ENCODE results near the gene SLC25A38.
"Not testable (repeated sequence)": the region's sequence is repeated elsewhere in the genome, so short reads cannot be mapped to it uniquely, and the experiment has no call there.

SLC25A38 gene

DNA sequence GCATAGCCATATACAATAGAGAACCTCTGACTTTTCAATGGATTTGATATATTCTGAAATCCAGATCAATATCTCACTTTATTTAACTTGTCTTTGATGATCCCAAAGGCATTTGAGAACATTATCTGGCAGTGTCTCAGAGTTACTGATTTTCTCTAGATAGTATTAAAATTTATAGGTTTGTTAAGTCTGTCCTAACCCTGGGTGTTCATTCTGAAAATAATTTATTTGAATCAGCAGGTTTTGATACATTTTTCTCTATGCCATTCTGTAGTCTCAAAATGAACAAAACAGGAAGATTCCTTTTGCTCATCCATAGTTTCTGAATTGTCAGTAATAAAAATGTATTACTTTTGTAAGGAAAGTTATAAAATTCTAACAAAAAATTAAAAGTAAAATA is 39.4 kb upstream of the SLC25A38 start:
- TF ChIP-seq, protein P1, sequence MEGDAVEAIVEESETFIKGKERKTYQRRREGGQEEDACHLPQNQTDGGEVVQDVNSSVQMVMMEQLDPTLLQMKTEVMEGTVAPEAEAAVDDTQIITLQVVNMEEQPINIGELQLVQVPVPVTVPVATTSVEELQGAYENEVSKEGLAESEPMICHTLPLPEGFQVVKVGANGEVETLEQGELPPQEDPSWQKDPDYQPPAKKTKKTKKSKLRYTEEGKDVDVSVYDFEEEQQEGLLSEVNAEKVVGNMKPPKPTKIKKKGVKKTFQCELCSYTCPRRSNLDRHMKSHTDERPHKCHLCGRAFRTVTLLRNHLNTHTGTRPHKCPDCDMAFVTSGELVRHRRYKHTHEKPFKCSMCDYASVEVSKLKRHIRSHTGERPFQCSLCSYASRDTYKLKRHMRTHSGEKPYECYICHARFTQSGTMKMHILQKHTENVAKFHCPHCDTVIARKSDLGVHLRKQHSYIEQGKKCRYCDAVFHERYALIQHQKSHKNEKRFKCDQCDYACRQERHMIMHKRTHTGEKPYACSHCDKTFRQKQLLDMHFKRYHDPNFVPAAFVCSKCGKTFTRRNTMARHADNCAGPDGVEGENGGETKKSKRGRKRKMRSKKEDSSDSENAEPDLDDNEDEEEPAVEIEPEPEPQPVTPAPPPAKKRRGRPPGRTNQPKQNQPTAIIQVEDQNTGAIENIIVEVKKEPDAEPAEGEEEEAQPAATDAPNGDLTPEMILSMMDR (IDR thresholded peaks at IDR 0.05; ENCODE audit: insufficient read depth, low read length, missing control alignments), result no peak
- H3K4me3 ChIP-seq (ENCODE audit: low read depth, low read length), result no peak overlapping the region
- ChIA-PET CTCF (no interaction called here), POLR2A (no interaction called here)
- no peak for DNase-seq (ENCODE audit: low read depth, low spot score)

DNA sequence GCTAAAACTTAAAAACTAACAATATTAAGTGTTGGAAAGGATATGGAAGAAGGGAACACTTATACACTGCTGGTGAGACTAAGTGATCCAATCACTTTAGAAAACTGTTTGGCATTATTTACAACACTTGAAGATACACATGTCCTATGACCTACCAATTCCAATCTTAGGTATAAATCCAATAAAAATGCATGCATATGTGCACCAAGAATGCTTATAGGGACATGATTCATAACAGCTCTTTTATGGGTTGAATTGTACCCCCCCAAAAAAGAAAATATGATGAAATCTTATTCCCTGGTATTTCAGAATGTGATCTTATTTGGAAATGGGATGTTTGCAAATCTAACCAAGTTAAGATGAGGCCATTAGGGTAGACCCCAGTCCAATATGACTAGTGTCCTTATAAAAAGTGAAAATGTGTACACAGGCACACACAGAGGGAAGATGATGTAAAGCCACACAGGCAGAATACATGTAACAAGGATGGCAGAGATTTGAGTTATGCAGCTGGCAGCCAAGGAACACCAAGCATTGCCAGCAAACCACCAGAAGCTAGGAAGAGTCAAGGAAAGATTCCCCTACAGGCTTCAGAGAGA is 38.3 kb upstream of the SLC25A38 start:
- TF ChIP-seq, protein P1 (IDR thresholded peaks at IDR 0.05; ENCODE audit: insufficient read depth, low read length, missing control alignments), result no peak
- no peak overlapping the region for H3K4me3 ChIP-seq (ENCODE audit: low read depth, low read length)
- ChIA-PET POLR2A (no interaction called here), CTCF (interaction anchor here (1.3 kb wide), 1 partner anchor 219 kb away, joined by 3 read pairs; no protein-coding TSS in a partner anchor)
- DNase-seq (ENCODE audit: low read depth, low spot score), result no peak

DNA sequence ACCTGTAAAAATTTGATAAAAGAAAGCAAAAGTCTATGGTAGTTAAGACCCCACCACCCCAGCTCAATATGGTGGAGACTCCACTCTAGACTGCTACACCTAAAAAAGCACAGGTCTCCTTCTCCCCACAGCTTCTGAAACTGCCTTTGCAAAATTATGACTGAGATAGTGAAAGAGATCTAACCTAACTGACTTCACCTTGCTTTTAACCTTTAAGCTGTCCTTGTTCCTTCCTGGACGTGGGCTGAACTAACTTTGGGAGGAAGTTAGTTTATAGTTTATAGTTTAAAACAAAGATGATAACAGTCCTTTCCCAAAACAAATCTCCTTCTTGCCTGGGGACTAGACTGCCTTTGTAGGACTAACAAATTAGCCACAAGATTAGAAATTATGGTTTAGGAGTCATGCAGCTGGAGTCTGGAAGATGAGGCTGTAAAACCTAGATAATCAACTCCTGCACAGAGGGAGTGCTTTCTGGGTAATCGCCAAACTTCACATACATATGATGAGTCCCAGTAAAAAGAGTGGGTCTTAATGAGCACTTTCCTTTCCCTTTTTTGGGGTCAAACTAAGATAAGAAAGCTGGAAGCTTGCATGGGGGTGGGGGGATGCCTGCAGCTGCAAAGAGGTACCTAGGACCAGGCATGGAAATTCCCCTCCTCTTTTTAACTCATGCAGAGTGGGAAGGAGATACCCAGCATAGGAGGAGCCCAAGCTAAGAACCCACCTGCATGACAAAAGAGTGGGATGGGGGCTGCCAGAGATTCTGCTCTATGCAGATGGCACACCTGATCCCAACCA is 36.2 kb upstream of the SLC25A38 start:
- TF ChIP-seq, protein P1 (IDR thresholded peaks at IDR 0.05; ENCODE audit: insufficient read depth, low read length, missing control alignments), result no peak
- no peak overlapping the region for H3K4me3 ChIP-seq (ENCODE audit: low read depth, low read length)
- ChIA-PET POLR2A (no interaction called here), CTCF (interaction anchor here (0.8 to 1.3 kb wide), 2 partner anchors 55 to 59 kb away, joined by 3 read pairs; no protein-coding TSS in a partner anchor)
- no peak for DNase-seq (ENCODE audit: low read depth, low spot score)

DNA sequence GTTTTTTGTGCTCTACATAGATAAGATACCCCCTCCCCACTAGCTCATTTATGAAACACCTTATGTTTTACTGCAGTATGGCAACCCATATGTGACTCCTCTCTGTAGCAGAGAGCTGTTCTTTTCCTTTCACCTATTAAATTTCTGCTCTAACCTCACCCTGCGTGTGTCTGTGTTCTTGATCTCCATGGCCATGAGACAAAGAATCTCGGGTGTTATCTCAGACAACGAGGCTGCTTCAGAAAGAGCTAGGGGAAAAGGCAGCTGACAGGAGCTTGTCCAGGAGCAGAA is 35.6 kb upstream of the SLC25A38 start:
- ChIA-PET POLR2A (no interaction called here), CTCF (no interaction called here)
- H3K4me3 ChIP-seq (ENCODE audit: low read depth, low read length), result no peak overlapping the region
- TF ChIP-seq, protein P1 (IDR thresholded peaks at IDR 0.05; ENCODE audit: insufficient read depth, low read length, missing control alignments), result no peak
- DNase-seq (ENCODE audit: low read depth, low spot score), result no peak

DNA sequence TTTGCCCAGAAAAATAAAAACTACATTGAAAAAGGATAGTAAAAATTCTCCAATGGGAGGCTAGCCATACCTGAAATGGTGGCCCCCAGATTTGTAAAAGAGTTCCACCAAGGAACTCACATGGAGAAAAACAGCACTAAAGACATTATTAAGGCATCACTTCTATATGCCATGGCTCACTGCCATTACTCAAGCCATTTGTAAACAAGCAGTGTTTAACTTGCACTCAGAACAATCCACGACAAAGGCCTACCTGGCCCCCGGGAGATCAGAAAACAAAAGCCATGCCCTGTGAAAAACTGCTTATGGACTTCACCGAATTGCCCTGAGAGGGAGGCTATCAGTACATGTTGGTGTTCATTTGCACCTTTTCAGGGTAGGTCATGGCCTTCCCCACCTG is 34.1 kb upstream of the SLC25A38 start:
- H3K4me3 ChIP-seq (ENCODE audit: low read depth, low read length), result no peak overlapping the region
- DNase-seq (ENCODE audit: low read depth, low spot score), result no peak
- ChIA-PET CTCF (no interaction called here), POLR2A (no interaction called here)
- TF ChIP-seq, protein P1 (IDR thresholded peaks at IDR 0.05; ENCODE audit: insufficient read depth, low read length, missing control alignments), result no peak

DNA sequence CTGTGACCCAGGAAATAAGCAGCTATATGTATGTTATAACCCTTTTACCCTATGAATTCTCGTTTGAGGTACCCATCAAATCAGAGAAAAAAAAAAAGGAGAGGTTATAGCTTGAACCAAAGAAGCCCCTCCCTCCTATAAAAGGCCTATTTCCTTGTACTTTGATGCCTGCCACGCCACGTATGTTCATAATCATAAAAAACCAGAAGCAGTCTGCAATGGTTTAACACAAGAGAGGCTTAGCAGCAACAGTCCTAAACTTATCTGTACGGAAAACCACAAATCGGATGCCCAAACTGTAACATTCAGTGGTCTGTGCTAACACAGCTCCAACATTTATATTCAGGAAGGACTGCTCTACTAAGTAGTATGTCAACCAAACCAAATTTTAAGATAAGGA is 32.5 kb upstream of the SLC25A38 start:
- CTCF ChIA-PET, result no interaction called here
- TF ChIP-seq, protein P1 (IDR thresholded peaks at IDR 0.05; ENCODE audit: insufficient read depth, low read length, missing control alignments), result no peak
- H3K4me3 ChIP-seq (ENCODE audit: low read depth, low read length), result no peak overlapping the region
- DNase-seq (ENCODE audit: low read depth, low spot score), result no peak
- POLR2A ChIA-PET, result no interaction called here

DNA sequence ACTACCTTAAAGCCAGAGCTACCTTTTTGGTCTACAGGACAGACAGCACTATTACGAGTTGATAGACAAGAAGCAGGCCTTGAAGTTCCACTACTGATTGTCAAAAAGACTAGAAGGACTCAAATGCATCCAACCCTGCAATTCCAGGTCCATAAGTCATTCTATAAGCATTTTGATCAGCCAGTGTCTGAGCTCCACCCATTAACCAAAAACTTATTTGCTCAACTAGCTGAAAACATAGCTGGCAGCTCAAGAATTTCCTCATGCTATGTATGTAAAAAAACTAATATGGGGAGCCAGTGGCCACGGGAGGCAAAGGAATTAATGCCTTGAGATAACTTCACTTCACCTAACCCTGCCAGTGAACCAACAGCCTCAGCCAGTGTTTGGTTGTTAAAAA is 32.0 kb upstream of the SLC25A38 start:
- POLR2A ChIA-PET; DNase-seq (ENCODE audit: low read depth, low spot score); CTCF ChIA-PET; H3K4me3 ChIP-seq (ENCODE audit: low read depth, low read length): not testable (repeated sequence)

DNA sequence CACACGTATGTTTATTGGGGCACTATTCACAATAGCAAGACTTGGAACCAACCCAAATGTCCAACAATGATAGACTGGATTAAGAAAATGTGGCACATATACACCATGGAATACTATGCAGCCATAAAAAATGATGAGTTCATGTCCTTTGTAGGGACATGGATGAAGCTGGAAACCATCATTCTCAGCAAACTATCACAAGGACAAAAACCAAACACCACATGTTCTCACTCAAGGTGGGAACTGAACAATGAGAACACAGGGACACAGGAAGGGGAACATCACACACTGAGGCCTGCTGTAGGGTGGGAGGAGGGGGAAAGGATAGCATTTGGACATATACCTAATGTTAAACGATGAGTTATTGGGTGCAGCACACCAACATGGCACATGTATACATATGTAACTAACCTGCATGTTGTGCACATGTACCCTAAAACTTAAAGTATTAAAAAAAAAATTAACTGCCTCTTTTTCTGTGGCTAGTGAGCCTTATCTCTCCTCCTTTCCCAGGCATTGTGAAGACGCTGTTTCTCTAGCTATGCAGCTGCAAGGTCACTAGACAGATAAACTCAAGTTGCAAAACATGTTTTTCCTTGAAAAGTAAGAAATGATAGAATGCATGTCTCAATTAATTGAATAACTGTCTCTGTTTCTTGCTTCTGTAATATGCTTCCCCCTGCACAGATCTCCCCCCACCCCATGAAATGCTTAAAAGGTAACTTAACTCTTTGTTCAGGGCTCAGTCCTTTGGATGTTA is 29.8 kb upstream of the SLC25A38 start:
- H3K4me3 ChIP-seq (ENCODE audit: low read depth, low read length); DNase-seq (ENCODE audit: low read depth, low spot score); POLR2A ChIA-PET; CTCF ChIA-PET: not testable (repeated sequence)
